IMR-90 (cell line): Measurements from ENCODE around the gene CCDC61. TPM values are rescaled to one million over a fixed set of nuclear protein-coding genes. Genes with fewer than 3 reads are reported as not detected.

Experiments
- ATAC-seq: fragments of 200-7000 bp; cut with Tn5 transposase; 2 replicates; pipeline ENCODE4 v1.9.1; 2020; ENCODE audit warnings: low read depth, mild to moderate bottlenecking, moderate library complexity
- BruUV-seq: library from RNA; stranded (reverse); fragments of 400-500 nt; replicated peaks from 2 replicates; lab custom pipeline; 2021; lab: Mats Ljungman, UMichigan
- CTCF ChIA-PET: fragments of 300-600 bp; formaldehyde crosslinking; extraction: SDS; loops from one replicate; lab custom pipeline; 2021; ENCODE audit warnings: antibody characterized with exemption; lab: Yijun Ruan, JAX
- POLR2A ChIA-PET: fragments of 300-600 bp; sonication (Branson Sonifier 250); formaldehyde crosslinking; loops from one replicate; lab custom pipeline; 2022; ENCODE audit warnings: antibody characterized with exemption; ENCODE audit not compliant: unreplicated experiment; lab: Charles Lee
- DNase-seq: peaks from one replicate; pipeline ENCODE4 v3.0.0; 2013
- H2AFZ ChIP-seq: replicated peaks from 2 replicates; pipeline ENCODE3; 2013; ENCODE audit warnings: low read length, mild to moderate bottlenecking; ENCODE audit not compliant: poor library complexity
- H2AK5ac ChIP-seq: 2 replicates; pipeline ENCODE4 v1.6.1; 2013; ENCODE audit warnings: low read depth, low read length, inconsistent platforms
- H2AK9ac ChIP-seq: replicated peaks from 2 replicates; pipeline ENCODE3; 2013; ENCODE audit warnings: mild to moderate bottlenecking, low read depth, low read length, moderate library complexity; ENCODE audit not compliant: poor library complexity
- H2BK120ac ChIP-seq: 2 replicates; pipeline ENCODE4 v1.6.1; 2013; ENCODE audit warnings: low read depth, low read length, inconsistent platforms
- H2BK15ac ChIP-seq: 3 replicates; pipeline ENCODE4 v1.6.1; 2013; ENCODE audit warnings: low read depth, low read length, inconsistent platforms
- H2BK20ac ChIP-seq: 2 replicates; pipeline ENCODE4 v1.6.1; 2013; ENCODE audit warnings: low read depth, mild to moderate bottlenecking, inconsistent platforms, low read length, moderate library complexity
- H2BK5ac ChIP-seq: 2 replicates; pipeline ENCODE4 v1.6.1; 2013; ENCODE audit warnings: mild to moderate bottlenecking, low read depth, low read length, inconsistent platforms; ENCODE audit not compliant: poor library complexity, severe bottlenecking
- H3K14ac ChIP-seq: replicated peaks from 2 replicates; pipeline ENCODE4 v1.6.1; 2013; ENCODE audit warnings: low read depth, low read length, inconsistent platforms
- H3K18ac ChIP-seq: 2 replicates; pipeline ENCODE4 v1.6.1; 2013; ENCODE audit warnings: low read depth, low read length, control low read depth
- H3K23ac ChIP-seq: 2 replicates; pipeline ENCODE4 v1.6.1; 2013; ENCODE audit warnings: low read depth, low read length, inconsistent platforms
- H3K27ac ChIP-seq: 2 replicates; pipeline ENCODE4 v1.5.1; 2013; ENCODE audit warnings: mild to moderate bottlenecking, control low read depth, low read length; ENCODE audit not compliant: insufficient read depth
- H3K27me3 ChIP-seq: 2 replicates; pipeline ENCODE4 v1.6.1; 2013; ENCODE audit warnings: low read length; ENCODE audit not compliant: control insufficient read depth, insufficient read depth
- H3K36me3 ChIP-seq: 2 replicates; pipeline ENCODE4 v1.6.1; 2013; ENCODE audit warnings: low read length, mixed read lengths; ENCODE audit not compliant: control insufficient read depth, insufficient read depth
- H3K4ac ChIP-seq: 2 replicates; pipeline ENCODE4 v1.6.1; 2013; ENCODE audit warnings: low read depth, low read length, inconsistent platforms
- H3K4me1 ChIP-seq: 2 replicates; pipeline ENCODE4 v1.6.1; 2013; ENCODE audit warnings: low read length, mixed read lengths; ENCODE audit not compliant: control insufficient read depth, insufficient read depth
- H3K4me2 ChIP-seq: 2 replicates; pipeline ENCODE4 v1.6.1; 2013; ENCODE audit warnings: low read depth, mild to moderate bottlenecking, control low read depth, low read length, moderate library complexity
- H3K4me3 ChIP-seq: 2 replicates; pipeline ENCODE4 v1.5.1; 2013; ENCODE audit warnings: low read depth, mild to moderate bottlenecking, control low read depth, low read length, moderate library complexity; ENCODE audit not compliant: insufficient read depth
- H3K56ac ChIP-seq: 2 replicates; pipeline ENCODE4 v1.6.1; 2013; ENCODE audit warnings: low read length, inconsistent platforms; ENCODE audit not compliant: insufficient read depth; ENCODE audit errors: extremely low read depth
- H3K79me1 ChIP-seq, 2 experiments: 2 replicates each; pipeline ENCODE4 v1.6.1; 2013; ENCODE audit warnings: low read length in 2 of 2, inconsistent platforms in 1 of 2, low read depth in 1 of 2
- H3K9ac ChIP-seq: 2 replicates; pipeline ENCODE4 v1.6.1; 2013; ENCODE audit warnings: low read depth, low read length, control low read depth
- H3K9me1 ChIP-seq: 2 replicates; pipeline ENCODE4 v1.6.1; 2013; ENCODE audit warnings: low read length, inconsistent platforms; ENCODE audit not compliant: insufficient read depth
- H3K9me3 ChIP-seq: 2 replicates; pipeline ENCODE4 v1.6.1; 2013; ENCODE audit warnings: low read length; ENCODE audit not compliant: control insufficient read depth, insufficient read depth
- H4K20me1 ChIP-seq: 2 replicates; pipeline ENCODE4 v1.6.1; 2013; ENCODE audit warnings: low read length, inconsistent platforms; ENCODE audit not compliant: insufficient read depth
- H4K5ac ChIP-seq: 2 replicates; pipeline ENCODE4 v1.6.1; 2013; ENCODE audit warnings: mild to moderate bottlenecking, low read depth, low read length, control low read depth
- H4K8ac ChIP-seq, 2 experiments: 2 replicates each; pipeline ENCODE4 v1.6.1; 2013; ENCODE audit warnings: low read depth in 2 of 2, low read length in 2 of 2, control low read depth in 1 of 2, inconsistent platforms in 1 of 2
- H4K91ac ChIP-seq: 2 replicates; pipeline ENCODE4 v1.6.1; 2013; ENCODE audit warnings: low read depth, low read length, inconsistent platforms; ENCODE audit not compliant: insufficient read depth
- BHLHE40 ChIP-seq: fragments of 150-350 bp; IDR thresholded peaks from 2 replicates; pipeline ENCODE4 v1.6.1; 2016; ENCODE audit warnings: mild to moderate bottlenecking, low read depth, low read length
- FOS ChIP-seq: fragments of 150-350 bp; IDR thresholded peaks from 2 replicates; pipeline ENCODE4 v1.6.1; 2016; ENCODE audit warnings: low read depth, low read length
- MAFK ChIP-seq: IDR thresholded peaks from 2 replicates; pipeline ENCODE4 v1.6.1; 2012; ENCODE audit warnings: low read depth, low read length, improper control_type of control experiment
- MAZ ChIP-seq: IDR thresholded peaks from 2 replicates; pipeline ENCODE4 v1.6.1; 2012; ENCODE audit warnings: low read depth, mild to moderate bottlenecking, low read length, improper control_type of control experiment, moderate library complexity, borderline replicate concordance
- MXI1 ChIP-seq: IDR thresholded peaks from 2 replicates; pipeline ENCODE4 v1.6.1; 2012; ENCODE audit warnings: low read depth, mild to moderate bottlenecking, low read length, moderate library complexity, borderline replicate concordance
- RAD21 ChIP-seq: IDR thresholded peaks from 2 replicates; pipeline ENCODE4 v1.6.1; 2012; ENCODE audit warnings: low read length, improper control_type of control experiment
- RCOR1 ChIP-seq: IDR thresholded peaks from 2 replicates; pipeline ENCODE4 v1.6.1; 2012; ENCODE audit warnings: mild to moderate bottlenecking, low read length, improper control_type of control experiment; ENCODE audit not compliant: insufficient replicate concordance
- SMC3 ChIP-seq: fragments of 150-350 bp; IDR thresholded peaks from 2 replicates; pipeline ENCODE4 v1.6.1; 2016; ENCODE audit warnings: low read depth, mild to moderate bottlenecking, antibody characterized with exemption, low read length, moderate library complexity
- WGBS, 2 experiments: methylation state at CpG; one replicate each; pipeline versions ENCODE4 v1.1.5 to v1.1.7; 2013; ENCODE audit warnings: missing lambda C conversion rate in 2 of 2; ENCODE audit not compliant: insufficient read length in 1 of 2; ENCODE audit errors: extremely low coverage in 2 of 2; 5-methylcytosine and 5-hydroxymethylcytosine counted together
- dilution Hi-C: fragments of 300-500 bp; cut with HindIII; formaldehyde crosslinking; loops from one replicate; pipeline ENCODE4 v1.14.3; 2018; ENCODE audit warnings: low sequenced_read_pairs; ENCODE audit not compliant: unreplicated experiment
- in situ Hi-C: fragments of 300-500 bp; cut with MboI; formaldehyde crosslinking; loops from 3 replicates; pipeline ENCODE4 v1.14.3; 2019; ENCODE audit warnings: low sequenced_read_pairs, inconsistent platforms, mixed read lengths
- intact Hi-C: fragments of 100-400 bp; cut with micrococcal nuclease; formaldehyde crosslinking; loops from 2 replicates; pipeline ENCODE4 v1.10.0; 2022
- polyA plus RNA-seq, 3 experiments: library from polyadenylated mRNA; depleted of rRNA; stranded (reverse); fragments of >200 nt; gene quantifications; 2 replicates each; pipeline ENCODE4 v1.2.3, GENCODE V29; 2012; ENCODE audit warnings: low replicate concordance in 1 of 3
- total RNA-seq: library from RNA; depleted of rRNA; stranded (reverse); fragments of >200 nt; gene quantifications from 2 replicates; pipeline ENCODE4 v1.2.3, GENCODE V29; 2012
- TF ChIP-seq, protein P1 (sequence below): fragments of 150-350 bp; IDR thresholded peaks from 2 replicates; pipeline ENCODE4 v1.6.1; 2017; ENCODE audit warnings: mild to moderate bottlenecking, antibody characterized with exemption, low read length, low read depth
- TF ChIP-seq, protein P2 (sequence below): conservative IDR thresholded peaks from 2 replicates; pipeline ENCODE4 v1.5.1; 2012; ENCODE audit warnings: mild to moderate bottlenecking, low read depth, low read length, improper control_type of control experiment

CCDC61 gene
- total and polyA plus RNA-seq, 2 of the 4 experiments (the other 2 are of a cell fraction) = 3.2 to 9.1 TPM

DNA sequence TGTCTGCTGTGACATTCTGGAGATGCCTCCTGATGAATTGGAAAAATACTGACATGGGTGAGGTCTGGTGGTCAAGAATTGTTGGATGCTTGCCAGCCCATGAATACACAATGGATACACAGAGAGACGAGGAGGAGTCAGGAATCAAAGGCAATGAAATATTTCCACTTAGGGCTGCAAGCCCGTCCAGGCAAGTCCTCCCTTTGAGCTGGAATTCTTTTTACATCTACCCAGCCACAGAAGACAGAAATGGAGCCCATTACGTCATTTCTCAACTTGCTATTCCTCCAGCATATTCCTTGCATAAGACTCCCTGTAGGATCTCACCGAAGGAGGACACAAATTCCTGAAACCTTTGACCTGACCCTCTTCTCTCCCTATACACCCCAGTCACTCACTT lies 61.3 kb downstream of the CCDC61 start:
- no peak overlapping the region for H2AK5ac ChIP-seq
- H4K8ac ChIP-seq = no peak overlapping the region
- no peak overlapping the region for H3K56ac ChIP-seq
- H3K9me1 ChIP-seq = no peaks in the 10 kb centered on the region
- peaks cover 6% of the 10 kb centered on the region; the same call in 1 of the 2 replicates for H3K9me3 ChIP-seq
- intact Hi-C loops (no loop called here), in situ Hi-C loops (no loop called here), dilution Hi-C loops (no loop called here)
- no peaks in the 10 kb centered on the region for H4K20me1 ChIP-seq
- DNase-seq (no peak), ATAC-seq (no peak)
- H3K4me3 ChIP-seq = no peak overlapping the region
- H3K4ac ChIP-seq = no peak overlapping the region
- H2AK9ac ChIP-seq = no peak overlapping the region
- no peaks in the 10 kb centered on the region for H3K79me1 ChIP-seq
- WGBS, 2 experiments = 20% methylated on average over 1 of the region's 4 CpGs; no CpG with 5 or more reads in 1 of the 2 experiments
- H3K27ac ChIP-seq = no peak overlapping the region
- POLR2A ChIA-PET = no interaction called here
- no peak overlapping the region for H4K5ac ChIP-seq
- CTCF ChIA-PET = no interaction called here
- H3K27me3 ChIP-seq = peaks cover 36% of the 10 kb centered on the region
- no peaks in the 10 kb centered on the region for H3K36me3 ChIP-seq
- H3K23ac ChIP-seq = no peak overlapping the region
- no peak overlapping the region for H4K91ac ChIP-seq
- H2AFZ ChIP-seq = no peak overlapping the region
- H2BK20ac ChIP-seq = no peak overlapping the region
- H2BK5ac ChIP-seq = no peak overlapping the region
- H3K4me1 ChIP-seq = no peaks in the 10 kb centered on the region
- no peak overlapping the region for H3K18ac ChIP-seq
- no peak overlapping the region for H3K9ac ChIP-seq
- no peak for TF ChIP-seq SMC3
- TF ChIP-seq, protein P1, sequence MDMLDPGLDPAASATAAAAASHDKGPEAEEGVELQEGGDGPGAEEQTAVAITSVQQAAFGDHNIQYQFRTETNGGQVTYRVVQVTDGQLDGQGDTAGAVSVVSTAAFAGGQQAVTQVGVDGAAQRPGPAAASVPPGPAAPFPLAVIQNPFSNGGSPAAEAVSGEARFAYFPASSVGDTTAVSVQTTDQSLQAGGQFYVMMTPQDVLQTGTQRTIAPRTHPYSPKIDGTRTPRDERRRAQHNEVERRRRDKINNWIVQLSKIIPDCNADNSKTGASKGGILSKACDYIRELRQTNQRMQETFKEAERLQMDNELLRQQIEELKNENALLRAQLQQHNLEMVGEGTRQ = no peak
- TF ChIP-seq MAZ = no peak
- no peak for TF ChIP-seq FOS
- TF ChIP-seq MAFK = no peak
- TF ChIP-seq, protein P2, sequence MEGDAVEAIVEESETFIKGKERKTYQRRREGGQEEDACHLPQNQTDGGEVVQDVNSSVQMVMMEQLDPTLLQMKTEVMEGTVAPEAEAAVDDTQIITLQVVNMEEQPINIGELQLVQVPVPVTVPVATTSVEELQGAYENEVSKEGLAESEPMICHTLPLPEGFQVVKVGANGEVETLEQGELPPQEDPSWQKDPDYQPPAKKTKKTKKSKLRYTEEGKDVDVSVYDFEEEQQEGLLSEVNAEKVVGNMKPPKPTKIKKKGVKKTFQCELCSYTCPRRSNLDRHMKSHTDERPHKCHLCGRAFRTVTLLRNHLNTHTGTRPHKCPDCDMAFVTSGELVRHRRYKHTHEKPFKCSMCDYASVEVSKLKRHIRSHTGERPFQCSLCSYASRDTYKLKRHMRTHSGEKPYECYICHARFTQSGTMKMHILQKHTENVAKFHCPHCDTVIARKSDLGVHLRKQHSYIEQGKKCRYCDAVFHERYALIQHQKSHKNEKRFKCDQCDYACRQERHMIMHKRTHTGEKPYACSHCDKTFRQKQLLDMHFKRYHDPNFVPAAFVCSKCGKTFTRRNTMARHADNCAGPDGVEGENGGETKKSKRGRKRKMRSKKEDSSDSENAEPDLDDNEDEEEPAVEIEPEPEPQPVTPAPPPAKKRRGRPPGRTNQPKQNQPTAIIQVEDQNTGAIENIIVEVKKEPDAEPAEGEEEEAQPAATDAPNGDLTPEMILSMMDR = no peak
- TF ChIP-seq RCOR1 = no peak
- TF ChIP-seq MXI1 = no peak
- TF ChIP-seq BHLHE40 = no peak
- no peak for TF ChIP-seq RAD21
- no peak overlapping the region for H3K4me2 ChIP-seq
- H2BK120ac ChIP-seq = no peak overlapping the region
- no peak overlapping the region for H2BK15ac ChIP-seq
- BruUV-seq = no TSS peak
- H3K14ac ChIP-seq = no peak overlapping the region
